RWPE2 (cell line): ENCODE results near the gene FAM131C.
"Not testable (repeated sequence)": the region's sequence is repeated elsewhere in the genome, so short reads cannot be mapped to it uniquely, and the experiment has no call there.

Experiments
- ATAC-seq: fragments of 200-7000 bp; cut with Tn5 transposase; 3 replicates; pipeline ENCODE4 v1.9.1; 2021; ENCODE audit warnings: low read depth
- DNase-seq: peaks from one replicate; pipeline ENCODE4 v3.0.0-alpha.2; 2020; ENCODE audit warnings: low spot score
- H3K27ac ChIP-seq: fragments of 450-650 bp; 2 replicates; pipeline ENCODE4 v1.5.1; 2017; ENCODE audit warnings: mild to moderate bottlenecking; ENCODE audit not compliant: poor library complexity, severe bottlenecking
- H3K27me3 ChIP-seq: fragments of 250-450 bp; sonication (Bioruptor Pico); 2 replicates; pipeline ENCODE4 v1.5.1; 2021; ENCODE audit warnings: mild to moderate bottlenecking, moderate library complexity; ENCODE audit not compliant: insufficient read depth, poor library complexity, severe bottlenecking
- H3K36me3 ChIP-seq: fragments of 250-450 bp; sonication (Bioruptor Pico); 2 replicates; pipeline ENCODE4 v1.5.1; 2020; ENCODE audit warnings: low read depth, mild to moderate bottlenecking, moderate library complexity
- H3K4me1 ChIP-seq: fragments of 250-450 bp; sonication (Bioruptor Pico); 2 replicates; pipeline ENCODE4 v1.5.1; 2021; ENCODE audit warnings: mild to moderate bottlenecking, moderate library complexity; ENCODE audit not compliant: insufficient read depth, poor library complexity, severe bottlenecking
- H3K4me3 ChIP-seq: fragments of 250-450 bp; sonication (Bioruptor Pico); 2 replicates; pipeline ENCODE4 v1.5.1; 2021; ENCODE audit warnings: mild to moderate bottlenecking, moderate library complexity; ENCODE audit not compliant: severe bottlenecking
- H3K9me3 ChIP-seq: fragments of 250-450 bp; sonication (Bioruptor Pico); 2 replicates; pipeline ENCODE4 v1.5.1; 2021; ENCODE audit warnings: mild to moderate bottlenecking, moderate library complexity; ENCODE audit not compliant: severe bottlenecking
- CTCF ChIP-seq: fragments of 450-650 bp; IDR thresholded peaks from one replicate; pipeline ENCODE4 v1.5.1; 2017; ENCODE audit warnings: mild to moderate bottlenecking, moderate library complexity; ENCODE audit not compliant: poor library complexity, severe bottlenecking

The FAM131C gene

DNA sequence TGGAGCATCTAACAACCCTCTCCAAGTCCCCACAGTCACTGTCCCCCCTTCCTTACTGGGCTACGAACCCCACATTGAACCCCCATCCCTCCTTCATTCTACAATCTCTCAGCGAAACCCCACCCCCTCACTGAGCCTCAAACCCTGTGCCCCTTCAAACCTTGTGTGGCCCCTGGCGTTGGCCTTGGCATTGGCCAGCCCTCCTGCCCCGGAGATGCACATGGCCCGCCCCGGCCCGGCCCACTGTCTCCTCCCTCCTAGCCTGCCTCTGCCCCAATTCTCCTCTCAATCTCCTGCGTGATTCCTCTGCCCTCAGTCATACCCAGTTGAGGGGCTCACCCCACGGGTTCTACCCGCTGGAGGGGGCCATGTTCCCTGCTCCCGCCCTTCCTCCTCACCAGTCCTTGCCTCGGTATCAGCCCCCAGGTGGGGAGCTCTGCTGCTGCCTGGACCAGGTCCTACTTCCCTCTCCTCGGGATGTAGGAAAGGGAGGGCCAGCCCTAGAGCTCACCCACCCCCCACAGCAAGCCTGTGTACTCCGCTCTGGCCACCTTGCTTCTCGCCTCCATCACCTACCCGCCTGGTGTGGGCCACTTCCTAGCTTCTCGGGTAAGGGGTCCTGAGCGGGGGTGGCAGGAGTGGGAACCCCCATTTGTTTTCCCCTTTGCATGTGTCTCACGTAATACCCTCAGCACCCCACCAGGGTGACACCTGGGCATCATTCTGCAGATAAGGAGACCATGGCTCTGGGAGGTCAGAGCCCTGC is 45.0 kb downstream of the FAM131C start:
- H3K4me1 ChIP-seq = no peaks in the 10 kb centered on the region
- ATAC-seq (no peak), DNase-seq (no peak)
- no peak for TF ChIP-seq CTCF
- no peaks in the 10 kb centered on the region for H3K9me3 ChIP-seq
- H3K36me3 ChIP-seq = no peaks in the 10 kb centered on the region
- H3K27me3 ChIP-seq = no peaks in the 10 kb centered on the region
- H3K4me3 ChIP-seq = no peak overlapping the region
- no peak overlapping the region for H3K27ac ChIP-seq

GRCh38 chr1:16026723-16027484 is 46.5 kb downstream of the FAM131C start:
- Histone ChIP-seq H3K9me3 (no peaks in the 10 kb centered on the region), H3K4me1 (no peaks in the 10 kb centered on the region), H3K4me3 (no peak overlapping the region), H3K27ac (no peak overlapping the region), H3K27me3 (no peaks in the 10 kb centered on the region), H3K36me3 (no peaks in the 10 kb centered on the region)
- peak; percentile 8; the same call in 1 of the 3 replicates for ATAC-seq
- no peak for TF ChIP-seq CTCF
- no peak for DNase-seq

DNA sequence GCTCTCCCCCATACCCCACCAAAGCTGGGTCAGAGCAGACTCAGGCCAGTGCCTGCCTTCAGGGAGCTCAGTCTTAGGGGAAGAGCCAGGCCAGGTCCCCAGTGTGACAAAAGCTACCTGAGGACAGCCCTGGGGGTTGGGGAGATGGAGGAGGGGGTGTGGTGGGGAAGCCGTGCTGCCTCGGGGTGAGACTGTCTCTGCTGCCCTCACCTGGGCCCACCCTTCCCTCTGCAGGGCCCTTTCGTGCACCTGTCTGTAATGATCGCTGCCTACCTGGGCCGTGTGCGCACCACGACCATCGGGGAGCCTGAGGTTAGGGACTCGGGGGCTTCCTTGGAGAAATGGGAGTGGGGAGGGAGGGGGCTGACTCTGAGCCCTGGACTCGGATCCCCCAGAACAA is 47.1 kb downstream of the FAM131C start:
- ATAC-seq, H3K4me3 ChIP-seq, H3K9me3 ChIP-seq, DNase-seq, H3K27ac ChIP-seq, H3K36me3 ChIP-seq, H3K27me3 ChIP-seq, H3K4me1 ChIP-seq: not testable (repeated sequence)

DNA sequence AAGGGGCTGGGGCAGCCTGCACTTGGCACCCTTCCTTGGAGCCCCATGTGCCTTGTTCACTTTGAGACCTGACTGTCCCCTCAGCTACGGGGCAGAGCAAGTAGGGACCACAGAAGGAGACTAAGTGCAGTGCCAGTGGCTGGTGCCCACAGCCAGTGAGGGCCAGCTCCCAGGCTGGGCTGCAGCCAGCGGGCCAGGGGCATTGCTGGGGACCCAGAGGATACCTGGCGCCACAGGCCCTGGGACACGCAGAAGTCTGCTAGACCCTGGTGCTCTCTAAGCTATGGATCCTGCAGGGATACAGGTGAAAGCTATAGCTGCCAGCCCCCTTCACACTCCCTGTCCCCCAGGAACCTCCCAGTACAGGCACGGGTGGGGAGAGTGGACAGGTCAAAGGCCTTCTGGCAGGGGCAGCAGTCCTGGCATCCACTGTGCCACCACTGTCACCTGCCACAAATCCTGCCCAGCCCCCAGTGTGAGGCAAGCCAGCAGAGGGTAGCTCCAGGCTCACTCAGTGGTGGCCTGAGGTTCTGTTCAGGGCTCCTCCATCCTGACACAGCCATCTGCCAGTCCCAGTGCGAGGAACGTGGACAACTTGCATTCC is 50.3 kb downstream of the FAM131C start:
- H3K9me3 ChIP-seq = peaks cover 3% of the 10 kb centered on the region
- no peak overlapping the region for H3K27ac ChIP-seq
- no peak overlapping the region for H3K4me3 ChIP-seq
- no peaks in the 10 kb centered on the region for H3K36me3 ChIP-seq
- H3K27me3 ChIP-seq = no peaks in the 10 kb centered on the region
- ATAC-seq (no peak), DNase-seq (no peak)
- no peaks in the 10 kb centered on the region for H3K4me1 ChIP-seq
- TF ChIP-seq CTCF = no peak

DNA sequence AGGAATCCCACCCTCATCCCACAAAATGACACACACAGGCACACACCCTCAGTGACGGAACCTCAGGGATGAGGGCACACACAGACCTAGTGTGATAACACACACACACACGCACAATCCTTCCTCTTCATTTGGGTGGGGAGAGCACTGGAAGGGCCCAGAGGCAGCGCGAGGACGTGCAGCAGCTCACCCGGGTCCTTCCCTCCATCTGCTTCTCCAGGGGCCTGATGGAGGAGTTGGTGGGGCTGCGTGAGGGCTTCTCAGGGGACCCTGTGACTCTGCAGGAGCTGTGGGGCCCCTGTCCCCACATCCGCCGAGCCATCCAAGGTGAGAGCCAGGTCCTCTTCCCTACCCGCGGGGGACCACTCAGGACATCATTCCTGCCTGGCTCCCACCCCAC is 51.1 kb downstream of the FAM131C start:
- DNase-seq (no peak), ATAC-seq (no peak)
- Histone ChIP-seq H3K4me3 (no peak overlapping the region), H3K27ac (no peak overlapping the region), H3K36me3 (no peaks in the 10 kb centered on the region), H3K9me3 (peaks cover 3% of the 10 kb centered on the region), H3K4me1 (no peaks in the 10 kb centered on the region), H3K27me3 (no peaks in the 10 kb centered on the region)
- no peak for TF ChIP-seq CTCF
